DND-41 (cell line): Measurements from ENCODE around the gene ATP6V1G1.

Experiments
- CTCF ChIP-seq: IDR thresholded peaks from 2 replicates; pipeline ENCODE4 v1.5.1; 2012; ENCODE audit warnings: borderline replicate concordance, low read length, moderate library complexity, mild to moderate bottlenecking; ENCODE audit not compliant: poor library complexity, severe bottlenecking; ENCODE audit errors: extremely low read depth
- EZH2 ChIP-seq: IDR thresholded peaks from 3 replicates; pipeline ENCODE4 v1.6.1; 2012; ENCODE audit warnings: borderline replicate concordance, low read depth, mild to moderate bottlenecking, moderate library complexity, low read length, inconsistent platforms; ENCODE audit not compliant: severe bottlenecking

DNA sequence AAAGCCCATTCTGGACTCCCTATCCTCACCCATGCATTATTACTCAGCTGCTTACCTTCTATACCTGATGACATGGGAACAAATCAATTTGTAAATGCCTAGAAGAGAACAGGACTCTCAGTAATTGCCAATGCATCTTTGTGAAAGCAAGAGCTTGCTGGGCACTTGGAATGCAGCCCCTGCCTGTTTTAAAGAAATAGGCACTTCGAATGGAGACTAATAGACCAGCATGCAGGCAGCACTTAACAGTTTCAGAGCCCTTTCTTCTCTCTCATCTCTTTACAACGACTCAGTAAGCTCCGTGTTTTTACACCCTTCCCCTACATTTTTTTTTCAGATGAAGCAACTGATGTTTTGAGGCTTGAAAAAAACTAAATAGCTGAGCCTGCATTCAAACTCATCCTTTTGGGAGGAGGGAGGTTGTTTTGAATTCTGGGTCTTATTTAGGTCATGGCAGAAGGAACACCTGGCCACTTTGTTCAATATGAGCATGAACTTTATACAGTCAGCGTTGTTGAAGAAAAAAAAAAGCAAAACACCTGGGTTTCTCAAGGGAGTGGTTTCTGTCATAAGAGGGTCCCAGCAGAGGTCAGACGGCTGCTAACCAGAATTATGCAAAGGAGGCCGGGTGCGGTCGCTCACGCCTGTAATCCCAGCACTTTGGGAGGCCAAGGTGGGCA is 47.7 kb upstream of the ATP6V1G1 start:
- no peak for TF ChIP-seq CTCF
- TF ChIP-seq EZH2 = no peak
